OCI-M2 (cell line): ENCODE data around the gene ENOPH1.
"Not testable (repeated sequence)": the region's sequence is repeated elsewhere in the genome, so short reads cannot be mapped to it uniquely, and the experiment has no call there.

ENCODE experiments used
- DNase-seq: peaks from one replicate; lab custom pipeline; 2025; ENCODE audit not compliant: unreplicated experiment; lab: John Stamatoyannopoulos, UW

The ENOPH1 gene

DNA sequence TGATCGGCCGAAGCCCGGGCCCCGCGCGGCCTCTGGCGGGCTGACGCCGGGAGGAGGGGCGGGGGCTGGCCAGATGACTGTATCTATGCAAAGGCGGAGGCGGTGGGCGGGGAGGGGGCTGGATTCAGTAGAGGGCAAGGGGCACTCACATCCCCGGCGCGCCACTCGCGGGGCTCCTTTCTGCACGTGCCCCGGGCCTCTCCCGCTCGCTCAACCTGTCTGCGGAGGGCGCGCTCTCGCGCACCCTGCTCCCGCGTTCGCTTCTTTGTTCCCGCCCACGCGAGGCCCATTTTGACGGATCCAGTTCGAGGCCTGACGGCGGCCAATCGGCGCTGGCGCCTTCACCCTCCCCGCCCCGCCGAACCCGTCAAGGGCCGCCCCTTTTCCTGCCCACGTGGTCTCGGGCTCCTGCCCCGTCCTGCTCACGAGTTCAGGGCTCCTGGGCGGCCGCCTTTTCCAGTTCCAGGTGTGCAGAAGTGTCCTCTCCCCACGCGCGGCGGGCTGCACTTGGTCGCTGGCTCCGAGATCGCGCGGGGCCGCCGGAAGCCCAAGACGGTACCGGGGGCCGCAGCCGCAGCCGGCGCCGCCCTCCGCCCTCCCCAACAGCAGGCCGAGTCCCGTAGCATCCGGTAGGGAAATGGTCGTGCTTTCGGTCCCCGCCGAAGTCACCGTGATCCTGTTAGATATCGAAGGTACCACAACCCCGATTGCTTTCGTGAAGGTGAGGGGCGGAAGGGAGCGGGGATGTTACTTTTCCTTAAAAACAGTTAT is at the start of gene ENOPH1, which contains the start of gene HNRNPDL:
Gene ENOPH1 (plus strand): TSS at position 398 of the 771 bp plus-strand sequence. CDS start 240 bp downstream, at position 638.
Gene HNRNPDL (minus strand): TSS at position 270 of the 771 bp plus-strand sequence. CDS start 772 bp downstream, outside the sequence.
- DNase-seq = peak; percentile 62

DNA sequence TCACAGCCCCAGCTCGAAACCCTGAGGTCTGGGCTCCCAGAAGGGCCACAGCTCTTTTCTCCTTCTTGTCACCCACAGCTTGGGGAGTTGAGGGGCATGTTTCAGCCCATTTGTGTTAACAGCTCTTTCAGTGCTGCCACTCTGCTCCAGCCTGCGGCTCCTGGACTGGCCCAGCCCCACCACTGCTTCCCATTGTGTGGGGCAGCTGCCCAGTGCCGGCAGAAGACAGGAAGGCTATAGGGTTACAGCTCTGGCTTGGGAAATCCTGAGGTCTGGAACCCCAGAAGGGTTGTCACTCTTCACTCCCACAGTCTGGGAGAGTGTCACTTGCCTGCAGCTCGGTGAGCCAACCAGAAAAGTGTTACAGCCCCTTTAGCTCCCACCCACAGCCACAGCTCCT is 49.6 kb upstream of the ENOPH1 start:
- no peak for DNase-seq

DNA sequence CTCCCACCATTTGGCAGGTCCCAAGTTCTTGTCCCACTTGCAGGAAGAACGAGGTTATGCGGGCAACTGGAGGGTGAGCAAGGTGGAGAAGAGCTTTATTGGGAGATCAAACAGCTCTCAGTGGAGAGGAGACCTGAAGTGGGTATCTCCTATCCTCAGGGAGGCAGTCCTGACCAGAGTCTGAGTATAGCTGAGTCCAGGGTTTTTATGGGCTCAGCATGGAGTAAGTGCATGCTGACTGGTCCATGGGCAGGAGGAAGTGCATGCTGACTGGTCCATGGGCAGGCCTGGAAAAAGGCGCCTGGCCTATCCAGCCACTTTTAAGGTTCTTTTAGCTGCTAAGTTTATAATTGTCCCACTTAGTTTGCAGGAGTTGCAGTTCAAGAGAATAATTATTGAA is 49.2 kb upstream of the ENOPH1 start:
- no peak for DNase-seq

DNA sequence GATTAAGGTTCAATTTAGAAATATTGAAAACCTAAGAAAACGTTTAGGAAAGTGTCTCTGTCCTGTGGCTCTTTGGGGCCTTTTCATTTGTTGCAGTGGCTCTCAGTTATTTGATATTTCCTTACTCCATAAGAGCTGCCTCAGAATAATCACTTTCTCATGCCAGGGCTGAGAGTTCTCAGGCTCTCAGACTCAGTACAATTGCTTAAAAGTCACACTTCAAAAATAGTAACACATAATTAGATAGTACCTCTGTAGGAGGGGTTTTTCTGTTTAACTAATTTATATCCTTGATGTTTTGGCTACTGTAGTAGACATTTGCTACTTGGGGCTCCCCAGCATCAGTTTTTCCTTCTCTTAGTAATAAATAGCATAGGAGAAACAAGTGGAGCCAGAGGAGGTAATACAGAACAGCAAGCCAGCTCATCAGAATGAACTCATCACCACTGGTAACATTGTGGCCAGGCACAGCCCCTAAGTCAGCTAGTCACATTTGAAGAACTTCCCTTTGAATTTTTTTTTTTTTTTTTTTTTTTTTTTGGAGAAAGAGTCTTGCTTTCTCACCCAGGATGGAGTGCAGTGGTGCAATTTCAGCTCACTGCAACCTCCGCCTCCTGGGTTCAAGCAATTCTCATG is 48.6 kb upstream of the ENOPH1 start:
- DNase-seq = no peak

DNA sequence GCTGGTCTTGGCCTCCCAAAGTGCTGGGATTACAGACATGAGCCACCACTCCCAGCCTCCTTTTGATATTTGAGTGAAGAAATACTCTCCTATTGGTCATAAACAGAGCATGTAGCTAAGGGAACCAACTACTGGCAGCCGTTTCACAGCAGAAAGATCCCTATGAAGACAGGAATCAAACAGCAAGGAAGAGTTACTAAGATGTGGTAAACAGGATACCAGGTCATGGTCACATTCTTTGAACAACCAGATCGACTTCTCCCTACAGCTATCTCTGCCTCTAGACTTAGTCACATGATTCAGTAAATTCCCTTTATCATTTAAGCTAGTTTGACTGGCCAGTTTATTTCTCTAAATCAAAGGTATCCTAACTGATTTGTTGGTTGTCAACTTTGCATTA is 47.6 kb upstream of the ENOPH1 start:
- no peak for DNase-seq

DNA sequence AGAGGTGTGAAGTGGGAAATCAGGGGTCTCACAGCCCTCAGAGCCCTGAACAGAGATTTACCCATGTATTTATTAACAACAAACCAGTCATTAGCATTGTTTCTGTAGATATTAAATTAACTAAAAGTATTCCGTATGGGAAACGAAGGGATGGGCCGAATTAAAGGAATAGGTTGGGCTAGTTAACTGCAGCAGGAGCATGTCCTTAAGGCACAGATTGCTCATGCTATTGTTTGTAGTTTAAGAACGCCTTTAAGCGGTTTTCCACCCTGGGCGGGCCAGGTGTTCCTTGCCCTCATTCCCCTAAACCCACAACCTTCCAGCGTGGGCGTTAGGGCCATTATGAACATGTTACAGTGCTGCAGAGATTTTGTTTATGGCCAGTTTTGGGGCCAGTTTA is 44.1 kb upstream of the ENOPH1 start:
- DNase-seq = not testable (repeated sequence)

DNA sequence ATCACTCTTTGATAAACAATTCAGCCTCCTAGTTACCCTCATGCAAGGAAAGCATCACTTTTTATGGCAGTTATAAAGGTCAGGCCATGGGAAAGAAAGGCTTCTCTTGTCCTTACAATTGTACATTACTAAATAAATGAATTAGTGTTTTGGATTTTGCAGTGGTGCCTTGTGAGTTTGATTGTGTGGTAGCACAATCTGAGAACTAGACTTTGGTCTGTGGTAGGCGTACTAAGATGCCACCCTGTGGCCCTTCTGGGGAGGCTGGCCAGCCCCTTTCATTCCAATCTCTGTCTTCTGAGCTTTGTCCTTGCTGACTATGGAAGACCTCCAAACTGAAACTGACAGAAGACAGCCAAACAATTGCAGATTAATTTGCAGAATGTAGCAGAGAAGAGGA is 42.0 kb upstream of the ENOPH1 start:
- no peak for DNase-seq

DNA sequence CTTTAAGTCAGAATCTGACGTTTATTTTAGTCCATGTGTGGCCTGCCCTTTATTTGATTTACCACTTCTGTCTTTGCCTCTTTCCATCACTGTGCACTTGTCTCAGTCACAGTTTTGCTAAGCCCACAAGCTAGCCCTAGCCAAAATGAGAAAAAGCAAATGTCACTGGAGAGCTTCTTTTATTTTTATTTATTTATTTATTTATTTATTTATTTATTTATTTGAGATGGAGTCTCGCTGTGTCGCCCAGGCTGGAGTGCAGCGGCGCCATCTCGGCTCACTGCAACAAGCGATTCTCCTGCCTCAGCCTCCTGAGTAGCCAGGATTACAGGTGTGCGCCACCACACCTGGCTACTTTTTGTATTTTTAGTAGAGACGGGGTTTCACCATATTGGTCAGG is 40.3 kb upstream of the ENOPH1 start:
- not testable (repeated sequence) for DNase-seq

DNA sequence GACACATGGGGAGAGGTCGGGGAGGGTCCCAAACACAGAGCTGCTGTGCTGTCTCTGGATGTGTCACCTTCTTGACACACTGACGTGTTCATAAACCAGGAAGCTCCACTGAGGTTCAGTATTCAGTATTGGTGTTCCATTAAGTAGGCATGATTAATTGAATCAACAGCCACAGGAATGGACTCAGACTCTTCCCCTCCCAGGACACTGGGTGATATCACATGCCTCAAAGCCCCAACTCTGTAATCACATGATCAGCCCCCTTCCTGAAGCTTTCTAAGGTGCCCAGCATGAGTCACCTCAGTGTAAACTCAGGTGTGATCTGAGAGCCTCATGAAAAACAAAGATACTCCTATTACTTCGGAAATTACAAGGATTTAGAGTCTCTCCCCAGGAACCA is 35.5 kb upstream of the ENOPH1 start:
- no peak for DNase-seq

DNA sequence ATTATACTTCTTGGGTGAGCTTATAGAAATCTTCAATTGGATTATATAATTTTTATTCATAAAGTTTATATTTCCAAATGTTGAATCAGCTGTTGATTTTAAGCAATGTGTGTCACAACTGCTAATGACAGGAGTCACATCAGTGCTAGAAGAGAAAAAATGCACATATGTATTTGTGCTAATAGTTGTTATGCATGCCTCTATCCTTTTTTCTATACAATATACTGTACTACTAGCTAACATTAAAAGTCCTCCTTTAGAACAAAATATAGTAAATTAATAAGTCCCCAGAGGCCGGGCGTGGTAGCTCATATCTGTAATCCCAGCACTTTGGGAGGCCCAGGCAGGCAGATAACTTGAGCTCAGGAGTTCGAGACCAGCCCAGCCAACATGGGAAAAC is 32.9 kb upstream of the ENOPH1 start:
- DNase-seq = no peak

DNA sequence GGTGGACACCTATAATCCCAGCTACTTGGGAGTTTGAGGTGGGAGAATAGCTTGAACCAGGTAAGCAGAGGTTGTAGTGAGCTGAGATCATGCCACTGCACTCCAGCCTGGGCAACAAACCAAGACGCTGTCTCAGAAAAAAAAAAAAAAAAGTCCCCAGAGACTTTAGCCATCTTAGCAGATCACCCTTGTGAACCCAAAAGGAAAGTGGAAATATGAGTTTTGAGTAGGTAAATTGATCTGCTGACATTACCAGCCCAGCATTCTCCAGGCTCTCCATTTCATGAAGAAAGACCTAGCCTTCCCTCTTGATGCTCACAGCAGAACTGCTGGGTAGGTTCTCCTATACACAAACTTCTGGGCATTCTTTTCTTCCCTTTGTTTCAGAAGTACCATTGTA is 32.1 kb upstream of the ENOPH1 start:
- DNase-seq = no peak

DNA sequence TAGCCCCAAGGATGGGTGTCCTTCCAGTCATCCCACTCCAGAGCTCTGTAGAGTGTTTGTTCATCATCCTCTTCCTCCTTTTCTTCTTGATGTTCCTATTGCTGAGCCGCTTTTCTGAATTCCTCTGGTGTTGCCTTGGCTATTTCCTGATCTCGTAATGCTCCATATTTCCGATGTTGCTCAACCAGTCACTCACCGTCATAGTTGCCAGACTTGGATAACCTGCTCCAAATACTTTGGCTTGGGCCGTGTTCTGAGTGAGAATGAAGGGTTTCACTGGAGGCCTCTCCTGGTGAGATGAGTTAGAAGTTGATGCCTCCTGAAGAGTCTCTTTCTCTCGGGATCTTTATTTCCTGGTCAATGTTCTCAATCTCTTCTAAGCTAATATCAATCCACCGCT is 28.8 kb upstream of the ENOPH1 start:
- DNase-seq = no peak

DNA sequence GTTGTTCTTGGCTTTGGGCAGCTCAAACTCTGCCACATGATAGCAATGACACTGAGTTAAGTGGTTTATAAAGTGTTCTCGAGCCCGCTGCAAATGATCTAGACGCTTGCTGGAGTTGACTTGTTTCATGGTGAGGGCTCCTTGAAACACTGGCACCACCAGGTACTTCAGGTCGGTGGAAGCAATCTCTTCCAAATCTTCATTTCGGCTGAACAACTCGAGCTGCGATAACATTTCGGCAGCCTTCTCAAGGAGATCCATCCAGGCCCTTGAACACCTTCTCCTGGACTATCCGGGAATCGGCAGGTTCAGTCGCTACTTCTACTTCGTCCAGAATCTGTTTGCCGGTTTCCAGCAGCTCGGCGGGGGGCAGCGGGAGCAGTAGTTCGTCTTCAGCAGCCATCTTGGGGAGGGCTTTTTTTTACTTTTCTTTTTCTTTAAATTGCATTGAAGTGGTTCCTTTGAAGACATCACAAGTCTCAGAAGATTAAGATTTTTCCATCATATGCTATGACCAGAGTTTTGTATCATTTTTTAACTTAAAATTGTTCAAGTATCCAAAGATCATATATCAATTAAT is 28.1 kb upstream of the ENOPH1 start:
- no peak for DNase-seq

DNA sequence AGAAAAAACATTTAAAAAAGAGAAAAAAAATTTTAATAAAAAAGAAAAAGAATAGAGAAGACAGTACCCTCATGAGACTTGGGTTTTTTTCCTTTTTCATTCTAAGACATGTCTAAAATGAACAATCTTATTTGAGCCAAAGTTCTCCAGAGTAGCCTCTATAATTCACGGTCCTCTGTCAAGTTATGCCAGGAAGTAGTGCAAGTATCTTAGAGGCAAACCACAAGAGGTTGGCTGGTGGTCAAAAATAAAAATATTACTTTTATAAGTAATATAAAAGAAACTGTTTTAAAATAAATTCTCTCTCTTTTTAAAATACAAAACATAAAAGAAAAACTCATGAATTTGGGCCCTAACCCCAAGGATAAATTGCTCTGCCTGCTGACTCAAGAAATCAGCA is 26.7 kb upstream of the ENOPH1 start:
- no peak for DNase-seq

DNA sequence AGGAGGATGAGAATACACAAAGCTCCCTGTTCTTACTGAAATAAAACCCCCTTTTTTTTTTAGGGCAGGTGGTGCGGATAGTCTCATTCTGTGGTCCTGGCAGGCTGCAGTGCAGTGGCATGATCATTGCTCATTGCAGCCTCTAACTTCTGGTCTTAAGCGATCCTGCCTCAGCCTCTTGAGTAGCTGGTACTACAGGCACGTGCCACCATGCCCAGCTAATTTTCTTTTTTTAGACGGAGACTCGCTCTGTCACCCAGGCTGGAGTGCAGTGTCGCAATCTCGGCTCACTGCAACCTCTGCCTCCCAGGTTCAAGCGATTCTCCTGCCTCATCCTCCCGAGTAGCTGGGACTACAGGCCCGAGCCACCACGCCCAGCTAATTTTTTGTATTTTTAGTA is 15.3 kb upstream of the ENOPH1 start:
- not testable (repeated sequence) for DNase-seq

DNA sequence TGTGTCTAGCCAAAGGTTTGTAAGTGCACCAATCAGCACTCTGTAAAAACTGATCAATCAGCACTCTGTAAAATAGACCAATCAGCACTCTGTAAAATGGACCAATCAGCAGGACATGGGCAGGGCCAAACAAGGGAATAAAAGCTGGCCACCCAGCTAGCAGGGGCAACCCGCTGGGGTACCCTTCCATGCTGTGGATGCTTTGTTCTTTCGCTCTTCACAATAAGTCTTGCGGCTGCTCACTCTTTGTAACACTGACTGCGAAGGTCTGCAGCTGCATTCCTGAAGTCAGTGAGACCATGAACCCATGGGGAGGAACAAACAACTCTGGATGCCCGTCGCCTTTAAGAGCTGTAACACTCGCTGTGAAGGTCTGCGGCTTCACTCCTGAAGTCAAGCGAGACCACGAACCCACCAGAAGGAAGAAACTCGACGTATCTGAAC is 14.4 kb upstream of the ENOPH1 start:
- DNase-seq = no peak

DNA sequence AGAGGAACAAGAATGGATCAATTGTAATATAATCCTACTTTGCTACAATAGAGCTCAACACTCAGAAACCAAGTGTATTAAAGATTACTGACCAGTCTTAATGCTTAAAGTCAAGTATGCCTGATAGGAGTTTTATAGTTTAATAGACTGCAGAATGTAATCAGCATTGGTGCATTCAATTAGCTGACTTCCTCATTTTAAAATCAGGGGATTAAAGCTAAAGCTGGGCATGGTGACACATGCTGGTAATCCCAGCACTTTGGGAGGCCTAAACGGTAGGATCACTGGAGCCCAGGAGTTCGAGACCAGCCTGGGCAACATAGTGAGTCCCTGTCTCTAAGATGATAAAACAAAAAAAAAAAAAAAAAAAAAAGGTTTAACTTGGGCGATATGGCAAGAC is 10.9 kb upstream of the ENOPH1 start:
- DNase-seq = no peak

DNA sequence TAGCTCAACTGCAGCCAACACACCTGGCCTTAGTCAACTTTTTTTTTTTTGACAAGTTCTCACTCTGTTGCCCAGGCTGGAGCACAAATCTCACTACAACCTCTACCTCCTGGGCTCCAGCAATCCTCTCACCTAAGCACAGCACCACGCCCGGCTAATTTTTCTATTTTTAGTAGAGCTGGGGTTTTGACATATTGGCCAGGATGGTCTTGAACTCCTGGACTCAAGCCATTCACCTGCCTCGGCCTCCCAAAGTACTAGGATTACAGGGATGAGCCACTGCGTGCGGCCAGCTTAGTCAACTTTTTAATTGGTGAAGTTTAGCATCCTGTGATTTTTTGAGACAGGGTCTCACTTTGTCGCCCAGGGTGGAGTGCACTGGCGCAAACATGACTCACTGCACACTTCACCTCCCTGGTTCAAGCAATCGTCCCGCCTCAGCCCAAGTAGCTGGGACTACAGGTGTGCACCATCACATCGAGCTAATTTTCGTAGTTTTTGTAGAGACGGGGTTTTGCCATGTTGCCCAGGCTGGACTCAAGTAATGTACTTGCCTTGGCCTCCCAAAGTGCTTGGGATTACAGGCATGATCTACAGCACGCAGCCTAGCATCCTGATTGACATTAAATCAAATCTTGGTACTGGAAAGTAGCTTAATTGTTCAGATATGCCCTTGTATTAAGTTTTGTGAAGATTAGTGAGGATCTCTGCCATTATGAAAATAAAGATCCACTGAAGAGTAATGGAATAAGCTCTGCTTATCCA is 8.4 kb upstream of the ENOPH1 start:
- no peak for DNase-seq

DNA sequence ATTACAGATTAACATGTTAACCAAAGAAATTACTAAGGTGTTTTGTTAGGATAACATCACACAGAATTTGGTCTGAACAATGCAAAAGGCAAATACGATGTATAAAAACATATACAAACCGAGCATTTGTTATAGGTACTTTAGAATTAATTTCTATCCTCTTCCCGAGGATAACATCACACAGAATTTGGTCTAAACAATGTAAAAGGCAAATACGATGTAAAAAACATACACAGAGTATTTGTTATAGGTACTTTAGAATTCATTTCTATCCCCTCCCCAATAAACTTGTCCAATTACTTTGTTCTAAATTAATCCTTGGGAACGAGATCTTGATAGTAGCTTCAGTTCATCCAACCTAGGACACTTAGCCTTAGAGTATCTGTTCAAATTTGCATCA is 7.8 kb upstream of the ENOPH1 start:
- no peak for DNase-seq

DNA sequence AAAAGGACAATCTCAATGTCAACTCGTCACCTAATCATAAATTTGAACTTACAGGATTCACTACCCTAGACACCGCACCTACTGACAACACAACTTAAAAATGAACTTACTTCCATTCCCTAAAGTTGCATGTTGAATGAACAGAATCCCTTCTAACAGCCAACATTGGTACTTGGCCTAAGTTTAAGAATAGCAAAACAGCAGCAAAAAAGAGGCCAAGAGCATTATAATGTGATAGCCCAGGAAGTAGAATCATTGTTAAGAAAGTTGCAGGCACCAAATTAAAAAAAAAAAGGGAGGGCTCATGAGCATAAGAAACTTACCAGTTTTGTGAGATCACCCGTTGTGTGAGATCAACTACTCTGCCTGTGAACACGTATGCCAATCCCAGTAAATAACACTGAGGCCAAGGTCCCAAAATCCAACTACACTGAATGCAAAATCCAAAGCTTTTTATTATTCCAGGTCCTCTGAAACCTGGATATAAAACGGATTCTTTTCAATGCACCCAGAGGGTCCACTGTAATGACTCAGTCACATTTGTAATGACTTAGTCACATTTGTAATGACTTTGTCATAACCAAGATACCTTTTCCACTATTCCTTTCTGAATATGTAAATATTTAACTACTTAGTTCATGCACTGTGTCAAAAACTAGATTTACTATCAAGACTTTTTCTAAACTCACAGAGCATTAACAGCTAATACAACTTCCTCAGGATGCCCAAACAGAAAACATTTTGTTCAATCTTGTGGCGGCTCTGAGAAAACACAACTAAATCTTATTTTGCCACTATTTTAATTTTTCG is 6.9 kb upstream of the ENOPH1 start:
- DNase-seq = no peak

DNA sequence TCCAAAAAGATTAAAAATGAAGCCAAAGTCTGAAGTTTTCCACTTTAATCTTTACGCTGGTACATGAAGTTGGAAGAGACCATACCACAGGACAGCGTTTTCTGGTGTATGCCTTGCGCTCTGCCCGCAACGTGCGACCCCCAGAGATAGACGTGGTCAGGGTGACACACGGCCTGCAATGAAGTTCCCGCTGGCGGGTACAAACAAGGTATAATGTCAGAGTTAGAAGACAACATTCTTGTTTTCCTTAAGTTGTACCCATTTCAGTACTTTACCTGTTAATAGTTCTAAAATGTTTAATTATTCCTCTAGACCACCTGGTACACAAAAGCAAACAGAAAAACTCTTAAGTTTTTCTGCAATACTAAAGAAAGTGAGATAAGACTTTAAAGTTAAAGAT is 4.9 kb upstream of the ENOPH1 start:
- no peak for DNase-seq
